HL-60 (cell line): ENCODE measurements around the gene SLC35F3.

Experiments
- CTCF ChIP-seq: IDR thresholded peaks from one replicate; pipeline ENCODE4 v1.5.1; 2011; ENCODE audit warnings: low read length, control low read depth, inconsistent platforms; ENCODE audit not compliant: insufficient read depth
- POLR2AphosphoS5 ChIP-seq: IDR thresholded peaks from 2 replicates; pipeline ENCODE4 v1.6.1; 2012; ENCODE audit warnings: low read depth

- no peak for TF ChIP-seq POLR2AphosphoS5
- no peak for TF ChIP-seq CTCF
Measured at GRCh38 chr1:234009668-234010067, 105.2 kb downstream of the SLC35F3 start.
